ENCODE measurements around the gene TRMT11. TPM values are rescaled to one million over a fixed set of nuclear protein-coding genes. Genes with fewer than 3 reads are reported as not detected.

The TRMT11 gene
- polyA plus RNA-seq, 1 of the 3 experiments (the other 2 are of a cell fraction), result 15.0 TPM

DNA sequence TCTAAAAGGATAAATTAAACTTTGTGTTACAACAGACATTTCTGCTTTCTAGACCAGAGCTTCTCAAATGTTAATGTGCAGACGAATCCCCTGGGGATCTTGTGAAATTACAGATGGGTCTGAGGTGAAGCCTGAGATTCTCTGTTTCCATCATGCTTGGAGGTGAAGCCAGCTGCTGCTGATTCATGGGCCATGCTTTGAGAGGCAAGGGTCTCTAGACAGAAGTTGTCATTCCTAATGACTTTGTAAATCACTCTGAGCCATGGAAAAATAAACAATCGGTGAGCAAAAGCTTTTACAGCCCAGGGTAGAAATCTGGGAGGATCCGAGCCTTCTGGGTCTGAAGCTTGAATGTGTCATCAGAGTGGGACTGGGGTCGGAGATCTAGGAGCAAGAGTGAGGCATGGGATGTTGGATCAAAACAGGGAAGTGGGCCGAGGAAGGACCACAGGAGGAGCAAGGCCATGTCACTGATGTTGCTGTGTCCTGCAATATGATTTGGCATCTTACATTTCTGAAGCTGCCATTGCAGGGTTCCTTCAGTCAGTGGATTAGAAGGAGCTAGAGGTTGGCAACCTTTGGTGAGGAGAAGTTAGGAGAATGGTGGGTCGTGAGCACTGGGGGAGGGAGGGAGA is 77.3 kb downstream of the TRMT11 start:
- peaks cover 0 to 17% of the 10 kb centered on the region in 2 experiments; a peak in 2 of 4 replicates for H3K4me1 ChIP-seq (ENCODE audit: control insufficient read depth in 1 of 2, insufficient read depth in 2 of 2, low read depth in 1 of 2, low read length in 1 of 2)
- no peaks in the 10 kb centered on the region; the same call in 1 of the 2 replicates for H3K9me3 ChIP-seq
- ChIA-PET CTCF (interaction anchor here (0.7 to 1.1 kb wide), 4 partner anchors 8 to 112 kb away, joined by 3 to 5 read pairs (median 3); no protein-coding TSS in a partner anchor), POLR2A (no interaction called here)
- H3K27me3 ChIP-seq (ENCODE audit: insufficient read depth), result no peaks in the 10 kb centered on the region
- TF ChIP-seq NFIC (IDR thresholded peaks at IDR 0.05; ENCODE audit: borderline replicate concordance) (no peak), TAF1 (IDR thresholded peaks at IDR 0.05; ENCODE audit: borderline replicate concordance, low read depth, low read length) (no peak), TCF12 (IDR thresholded peaks at IDR 0.05) (no peak), MEF2A (IDR thresholded peaks at IDR 0.05; ENCODE audit: borderline replicate concordance, low read depth) (no peak), RAD21 (IDR thresholded peaks at IDR 0.05; ENCODE audit: low read length) (no peak), SMC3 (IDR thresholded peaks at IDR 0.05; ENCODE audit: low read depth, low read length) (no peak)
- H3F3A ChIP-seq (replicated peaks; ENCODE audit: insufficient read depth), result peaks cover 7% of the 10 kb centered on the region
- DNase-seq, result no peak
- peak overlapping the region in 1 of 2 experiments; percentile 76; a peak in 1 of 4 replicates for H3K27ac ChIP-seq (ENCODE audit: low read depth in 2 of 2, low read length in 1 of 2)
- no peaks in the 10 kb centered on the region for H3K9me2 ChIP-seq
- no peaks in the 10 kb centered on the region for H4K20me1 ChIP-seq (ENCODE audit: insufficient read depth)
- H3K4me2 ChIP-seq, result no peak overlapping the region
- no peak overlapping the region for H3K9ac ChIP-seq
- no peaks in the 10 kb centered on the region for H3K79me2 ChIP-seq (ENCODE audit: insufficient read depth)
- peaks cover 3 to 7% of the 10 kb centered on the region in 2 experiments for H3K36me3 ChIP-seq (replicated peaks in 1 of 2; ENCODE audit: control insufficient read depth in 1 of 2, insufficient read depth in 2 of 2, low read length in 1 of 2)
- 90% methylated on average over 6 of the region's 6 CpGs for WGBS (ENCODE audit: low lambda C conversion rate)
- no peak overlapping the region for H2AFZ ChIP-seq (ENCODE audit: low read depth)
- H3K4me3 ChIP-seq (ENCODE audit: low read depth in 2 of 2, low read length in 1 of 2), result no peak overlapping the region

DNA sequence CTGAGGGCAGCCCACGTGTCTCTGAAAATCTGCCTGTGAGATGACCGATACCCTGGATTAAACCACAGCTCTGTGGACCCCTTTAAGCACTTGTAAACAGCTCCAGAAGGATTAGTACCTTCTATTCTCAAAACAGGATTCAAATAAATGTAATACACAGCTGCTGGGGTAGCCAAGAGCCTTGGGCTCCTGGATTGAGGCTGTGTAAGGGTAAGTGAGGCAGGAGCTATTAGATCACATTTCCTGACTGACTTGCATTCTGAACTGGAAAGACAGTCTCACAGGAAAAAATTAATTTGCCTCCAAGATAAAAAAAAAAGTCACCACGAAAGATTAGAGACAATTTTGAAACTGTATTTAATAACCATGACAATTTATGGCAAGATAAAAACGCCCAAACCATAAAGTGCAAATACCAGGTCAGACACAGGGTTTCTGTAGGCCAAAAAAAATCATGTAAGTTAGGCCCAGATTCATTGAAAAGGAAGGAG is 78.0 kb downstream of the TRMT11 start:
- H3K4me2 ChIP-seq, result no peak overlapping the region
- H4K20me1 ChIP-seq (ENCODE audit: insufficient read depth), result no peaks in the 10 kb centered on the region
- H3K9me3 ChIP-seq, result no peaks in the 10 kb centered on the region; the same call in 1 of the 2 replicates
- peaks cover 7% of the 10 kb centered on the region for H3F3A ChIP-seq (replicated peaks; ENCODE audit: insufficient read depth)
- H3K79me2 ChIP-seq (ENCODE audit: insufficient read depth), result no peaks in the 10 kb centered on the region
- H3K9ac ChIP-seq, result no peak overlapping the region
- peaks cover 0 to 19% of the 10 kb centered on the region in 2 experiments; a peak in 2 of 4 replicates for H3K4me1 ChIP-seq (ENCODE audit: control insufficient read depth in 1 of 2, insufficient read depth in 2 of 2, low read depth in 1 of 2, low read length in 1 of 2)
- CTCF ChIA-PET, result interaction anchor here (0.9 to 1.4 kb wide), 3 partner anchors 27 to 112 kb away, joined by 3 to 5 read pairs (median 5); no protein-coding TSS in a partner anchor
- H3K4me3 ChIP-seq (ENCODE audit: low read depth in 2 of 2, low read length in 1 of 2), result no peak overlapping the region
- POLR2A ChIA-PET, result no interaction called here
- H3K27ac ChIP-seq (ENCODE audit: low read depth in 2 of 2, low read length in 1 of 2), result peak overlapping the region in 1 of 2 experiments; percentile 76; a peak in 2 of 4 replicates
- H3K9me2 ChIP-seq, result no peaks in the 10 kb centered on the region
- DNase-seq, result peak; percentile 10
- no peaks in the 10 kb centered on the region for H3K27me3 ChIP-seq (ENCODE audit: insufficient read depth)
- TF ChIP-seq TAF1 (IDR thresholded peaks at IDR 0.05; ENCODE audit: borderline replicate concordance, low read depth, low read length), result no peak
- TF ChIP-seq, protein P1, sequence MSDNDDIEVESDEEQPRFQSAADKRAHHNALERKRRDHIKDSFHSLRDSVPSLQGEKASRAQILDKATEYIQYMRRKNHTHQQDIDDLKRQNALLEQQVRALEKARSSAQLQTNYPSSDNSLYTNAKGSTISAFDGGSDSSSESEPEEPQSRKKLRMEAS (IDR thresholded peaks at IDR 0.05; ENCODE audit: low read depth), result no peak
- no peak for TF ChIP-seq MEF2A (IDR thresholded peaks at IDR 0.05; ENCODE audit: borderline replicate concordance, low read depth)
- TF ChIP-seq, protein P2, sequence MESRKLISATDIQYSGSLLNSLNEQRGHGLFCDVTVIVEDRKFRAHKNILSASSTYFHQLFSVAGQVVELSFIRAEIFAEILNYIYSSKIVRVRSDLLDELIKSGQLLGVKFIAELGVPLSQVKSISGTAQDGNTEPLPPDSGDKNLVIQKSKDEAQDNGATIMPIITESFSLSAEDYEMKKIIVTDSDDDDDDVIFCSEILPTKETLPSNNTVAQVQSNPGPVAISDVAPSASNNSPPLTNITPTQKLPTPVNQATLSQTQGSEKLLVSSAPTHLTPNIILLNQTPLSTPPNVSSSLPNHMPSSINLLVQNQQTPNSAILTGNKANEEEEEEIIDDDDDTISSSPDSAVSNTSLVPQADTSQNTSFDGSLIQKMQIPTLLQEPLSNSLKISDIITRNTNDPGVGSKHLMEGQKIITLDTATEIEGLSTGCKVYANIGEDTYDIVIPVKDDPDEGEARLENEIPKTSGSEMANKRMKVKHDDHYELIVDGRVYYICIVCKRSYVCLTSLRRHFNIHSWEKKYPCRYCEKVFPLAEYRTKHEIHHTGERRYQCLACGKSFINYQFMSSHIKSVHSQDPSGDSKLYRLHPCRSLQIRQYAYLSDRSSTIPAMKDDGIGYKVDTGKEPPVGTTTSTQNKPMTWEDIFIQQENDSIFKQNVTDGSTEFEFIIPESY (IDR thresholded peaks at IDR 0.05; ENCODE audit: borderline replicate concordance, low read depth), result no peak
- TF ChIP-seq RXRA (IDR thresholded peaks at IDR 0.05; ENCODE audit: borderline replicate concordance, low read depth), result no peak
- TF ChIP-seq, protein P3, sequence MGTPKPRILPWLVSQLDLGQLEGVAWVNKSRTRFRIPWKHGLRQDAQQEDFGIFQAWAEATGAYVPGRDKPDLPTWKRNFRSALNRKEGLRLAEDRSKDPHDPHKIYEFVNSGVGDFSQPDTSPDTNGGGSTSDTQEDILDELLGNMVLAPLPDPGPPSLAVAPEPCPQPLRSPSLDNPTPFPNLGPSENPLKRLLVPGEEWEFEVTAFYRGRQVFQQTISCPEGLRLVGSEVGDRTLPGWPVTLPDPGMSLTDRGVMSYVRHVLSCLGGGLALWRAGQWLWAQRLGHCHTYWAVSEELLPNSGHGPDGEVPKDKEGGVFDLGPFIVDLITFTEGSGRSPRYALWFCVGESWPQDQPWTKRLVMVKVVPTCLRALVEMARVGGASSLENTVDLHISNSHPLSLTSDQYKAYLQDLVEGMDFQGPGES (IDR thresholded peaks at IDR 0.05; ENCODE audit: low read depth, low read length), result no peak
- TF ChIP-seq, protein P4, sequence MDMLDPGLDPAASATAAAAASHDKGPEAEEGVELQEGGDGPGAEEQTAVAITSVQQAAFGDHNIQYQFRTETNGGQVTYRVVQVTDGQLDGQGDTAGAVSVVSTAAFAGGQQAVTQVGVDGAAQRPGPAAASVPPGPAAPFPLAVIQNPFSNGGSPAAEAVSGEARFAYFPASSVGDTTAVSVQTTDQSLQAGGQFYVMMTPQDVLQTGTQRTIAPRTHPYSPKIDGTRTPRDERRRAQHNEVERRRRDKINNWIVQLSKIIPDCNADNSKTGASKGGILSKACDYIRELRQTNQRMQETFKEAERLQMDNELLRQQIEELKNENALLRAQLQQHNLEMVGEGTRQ (IDR thresholded peaks at IDR 0.05; ENCODE audit: borderline replicate concordance, low read depth, low read length), result no peak
- TF ChIP-seq TEAD4 (IDR thresholded peaks at IDR 0.05; ENCODE audit: borderline replicate concordance, insufficient read depth), result no peak
- TF ChIP-seq NFIC (IDR thresholded peaks at IDR 0.05; ENCODE audit: borderline replicate concordance), result no peak
- peaks cover 3 to 7% of the 10 kb centered on the region in 2 experiments for H3K36me3 ChIP-seq (replicated peaks in 1 of 2; ENCODE audit: control insufficient read depth in 1 of 2, insufficient read depth in 2 of 2, low read length in 1 of 2)
- 62% methylated on average over 4 of the region's 4 CpGs for WGBS (ENCODE audit: low lambda C conversion rate)
- H2AFZ ChIP-seq (ENCODE audit: low read depth), result no peak overlapping the region
